Effector CD4-positive, alpha-beta T cell (primary cell): ENCODE measurements around the gene HLA-DRA.

ENCODE experiments used
- DNase-seq: peaks from one replicate; pipeline ENCODE4 v3.0.0-alpha.2; 2020

Gene HLA-DRA

DNA sequence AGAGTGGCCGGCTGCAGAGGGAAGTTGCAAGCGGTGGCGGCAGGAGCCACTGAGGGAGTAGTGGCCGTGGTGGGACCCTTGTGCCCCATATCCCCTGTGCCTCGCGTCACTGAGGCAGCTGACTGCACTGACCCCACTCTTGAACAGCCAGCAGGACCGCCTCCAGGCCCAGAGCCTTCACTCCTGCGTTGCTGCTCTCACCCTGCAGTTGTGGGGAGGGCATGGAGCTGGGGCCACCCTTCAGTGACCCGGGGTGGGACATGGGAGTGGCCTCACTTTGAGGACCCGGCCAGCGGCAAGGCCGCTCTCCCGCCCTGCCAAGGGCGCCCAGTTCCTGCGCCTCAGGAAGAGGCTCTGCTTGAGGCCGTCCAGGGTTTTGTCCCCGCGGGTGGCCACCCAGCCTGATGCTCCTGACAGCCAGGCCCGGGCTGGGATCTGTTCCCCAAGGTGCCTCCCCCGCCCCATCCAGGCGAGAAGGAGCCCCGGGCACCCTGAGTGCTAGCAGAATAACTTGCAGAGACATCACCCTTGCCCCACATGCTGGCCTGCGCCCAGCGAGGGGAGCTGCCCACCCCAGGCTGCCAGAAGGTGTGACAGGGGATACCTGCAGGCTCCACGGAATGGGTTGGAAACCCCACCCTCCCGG lies 44.4 kb downstream of the HLA-DRA start:
- no peak for DNase-seq

DNA sequence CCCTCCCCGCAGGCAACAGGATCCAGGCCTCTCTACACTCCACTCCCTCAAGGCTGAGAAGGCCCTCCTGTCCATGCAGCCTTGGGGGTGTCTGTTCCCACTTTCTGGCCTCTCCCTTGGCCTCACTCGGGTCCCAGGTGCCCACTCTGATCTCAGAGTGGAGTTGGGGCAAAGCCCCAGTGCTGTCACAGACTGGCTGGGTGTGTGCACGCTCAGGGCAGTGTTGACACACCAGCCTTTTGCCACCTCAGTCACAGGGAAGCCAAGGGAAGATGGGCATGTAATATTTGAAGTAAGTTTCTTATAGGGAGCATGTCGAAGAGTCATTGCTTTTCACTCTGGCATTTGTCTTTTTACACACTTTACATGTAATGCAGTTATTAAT lies 44.9 kb downstream of the HLA-DRA start:
- DNase-seq = no peak

- no peak for DNase-seq
These were observed 48.4 kb downstream of the HLA-DRA start for GRCh38 chr6:32488083-32488482.

GRCh38 chr6:32491700-32492099 lies 52.0 kb downstream of the HLA-DRA start:
- DNase-seq = no peak

GRCh38 chr6:32492351-32492750 lies 52.7 kb downstream of the HLA-DRA start:
- DNase-seq = no peak
